ENCODE data around the gene DGKE.

Gene DGKE

DNA sequence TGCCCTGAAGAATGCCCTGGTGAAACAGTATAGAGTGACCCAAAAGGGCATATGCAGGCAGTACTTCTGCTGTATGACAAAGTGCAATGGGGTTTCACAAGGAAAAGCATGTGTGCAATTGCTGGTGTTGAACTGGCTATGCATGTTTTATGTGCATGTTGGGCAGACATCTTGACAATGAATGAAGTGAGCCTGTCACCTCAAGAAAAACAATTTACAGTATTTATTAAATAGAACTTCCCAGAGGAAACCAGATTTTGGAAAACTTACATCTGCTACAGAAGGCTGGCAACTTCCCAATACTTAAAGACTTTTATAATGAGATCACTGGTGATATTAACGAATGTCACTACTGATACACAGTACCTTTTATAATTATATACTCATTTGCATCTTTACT, 30.9 kb upstream of the DGKE start:
- H3K4me1 ChIP-seq (ENCODE audit: control insufficient read depth, low read depth, low read length), result peaks cover 10% of the 10 kb centered on the region
- no peaks in the 10 kb centered on the region for H3K36me3 ChIP-seq (ENCODE audit: control insufficient read depth, low read depth, low read length)
- H3K27me3 ChIP-seq (ENCODE audit: control insufficient read depth, insufficient read depth, low read length), result no peaks in the 10 kb centered on the region
- H3K27ac ChIP-seq (ENCODE audit: low read length), result no peak overlapping the region
- H3K9ac ChIP-seq (ENCODE audit: low read length), result no peak overlapping the region
- H3K9me3 ChIP-seq (ENCODE audit: control insufficient read depth, low read depth, low read length), result no peaks in the 10 kb centered on the region
- no peak overlapping the region for H3K4me3 ChIP-seq (ENCODE audit: low read length)

DNA sequence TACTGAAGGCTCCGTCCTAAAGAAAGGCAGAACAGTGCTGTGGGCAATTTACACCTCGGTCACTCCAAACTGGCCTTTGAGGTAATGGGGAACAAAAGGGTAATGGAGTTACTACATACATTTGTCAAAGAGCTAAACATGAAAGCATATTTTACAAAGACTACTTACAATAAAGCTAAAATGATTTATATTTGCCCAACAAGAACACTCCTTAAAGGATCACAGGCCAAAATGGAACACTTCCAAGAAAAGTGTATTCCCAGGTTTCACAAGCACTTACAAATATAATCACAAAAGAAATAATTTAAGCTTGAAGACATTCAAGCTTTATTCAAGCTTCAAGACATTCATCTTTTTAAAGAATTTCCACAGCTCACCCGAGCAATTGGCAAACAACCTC, 29.5 kb upstream of the DGKE start:
- H3K9ac ChIP-seq (ENCODE audit: low read length), result no peak overlapping the region
- H3K4me3 ChIP-seq (ENCODE audit: low read length), result no peak overlapping the region
- H3K27me3 ChIP-seq (ENCODE audit: control insufficient read depth, insufficient read depth, low read length), result no peaks in the 10 kb centered on the region
- H3K27ac ChIP-seq (ENCODE audit: low read length), result no peak overlapping the region
- H3K9me3 ChIP-seq (ENCODE audit: control insufficient read depth, low read depth, low read length), result no peaks in the 10 kb centered on the region
- peaks cover 1% of the 10 kb centered on the region for H3K4me1 ChIP-seq (ENCODE audit: control insufficient read depth, low read depth, low read length)
- no peaks in the 10 kb centered on the region for H3K36me3 ChIP-seq (ENCODE audit: control insufficient read depth, low read depth, low read length)

DNA sequence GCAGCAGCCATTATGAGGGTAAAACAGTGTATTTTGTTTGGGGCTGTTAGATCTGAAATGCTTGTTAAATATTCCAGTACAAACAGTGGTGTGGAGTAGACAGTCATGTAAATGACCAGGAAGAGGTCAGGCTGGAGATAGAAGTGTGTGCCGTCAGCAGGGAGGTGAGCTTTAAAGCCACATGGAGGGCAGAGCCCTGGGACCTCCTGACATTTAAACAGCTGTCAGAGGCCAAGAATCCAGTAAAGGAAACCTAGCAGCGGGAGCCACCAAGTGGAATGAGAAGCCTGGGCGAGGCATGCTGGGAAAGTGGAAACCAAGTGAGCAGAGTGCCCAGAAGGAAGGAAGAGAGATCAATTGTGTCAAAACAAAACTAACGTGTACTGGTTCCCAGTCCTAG, 27.0 kb upstream of the DGKE start:
- no peak overlapping the region for H3K27ac ChIP-seq (ENCODE audit: low read length)
- no peaks in the 10 kb centered on the region for H3K27me3 ChIP-seq (ENCODE audit: control insufficient read depth, insufficient read depth, low read length)
- no peaks in the 10 kb centered on the region for H3K36me3 ChIP-seq (ENCODE audit: control insufficient read depth, low read depth, low read length)
- no peak overlapping the region for H3K9ac ChIP-seq (ENCODE audit: low read length)
- H3K4me3 ChIP-seq (ENCODE audit: low read length), result no peak overlapping the region
- H3K9me3 ChIP-seq (ENCODE audit: control insufficient read depth, low read depth, low read length), result no peaks in the 10 kb centered on the region
- no peaks in the 10 kb centered on the region for H3K4me1 ChIP-seq (ENCODE audit: control insufficient read depth, low read depth, low read length)

DNA sequence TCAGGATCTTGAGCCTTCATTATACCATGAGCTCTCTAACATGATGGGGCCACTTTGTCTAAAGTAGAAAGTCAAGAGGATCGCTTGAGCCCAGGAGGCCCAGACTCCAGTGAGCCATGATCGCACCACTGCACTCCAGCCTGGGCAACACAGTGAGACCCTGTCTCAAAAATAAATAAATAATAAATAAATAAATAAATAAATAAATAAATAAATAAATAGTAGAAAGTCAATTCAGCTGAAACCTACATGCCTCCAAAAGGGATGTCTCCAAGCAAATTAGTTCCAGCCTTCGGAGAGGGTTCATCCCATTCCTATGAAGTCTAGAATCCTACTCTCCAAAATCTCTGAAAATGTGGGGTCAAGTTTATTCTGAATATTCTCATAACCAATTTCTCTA, 26.2 kb upstream of the DGKE start:
- Histone ChIP-seq H3K9me3 (ENCODE audit: control insufficient read depth, low read depth, low read length) (no peaks in the 10 kb centered on the region), H3K9ac (ENCODE audit: low read length) (no peak overlapping the region), H3K27me3 (ENCODE audit: control insufficient read depth, insufficient read depth, low read length) (no peaks in the 10 kb centered on the region), H3K4me3 (ENCODE audit: low read length) (no peak overlapping the region), H3K4me1 (ENCODE audit: control insufficient read depth, low read depth, low read length) (no peaks in the 10 kb centered on the region), H3K36me3 (ENCODE audit: control insufficient read depth, low read depth, low read length) (no peaks in the 10 kb centered on the region), H3K27ac (ENCODE audit: low read length) (no peak overlapping the region)

DNA sequence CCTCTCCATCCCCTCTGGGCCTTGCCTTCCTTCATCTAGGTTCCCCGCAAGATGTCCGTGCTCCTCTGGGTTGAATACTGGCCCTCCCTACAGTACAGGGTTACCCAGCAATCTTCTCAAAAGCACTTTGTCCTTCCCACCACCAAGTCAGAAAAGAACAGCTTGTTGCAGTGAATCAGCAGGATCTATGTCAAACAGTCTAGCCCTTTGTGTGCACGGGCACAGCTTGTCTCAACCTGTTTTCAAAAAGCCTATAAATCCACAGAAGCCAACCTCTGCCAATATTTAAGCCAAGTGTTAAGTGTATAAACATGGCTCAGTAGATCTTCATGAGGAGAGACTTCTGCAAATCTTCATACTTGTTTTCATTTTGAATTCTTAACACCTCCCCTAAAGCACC, 25.4 kb upstream of the DGKE start:
- Histone ChIP-seq H3K4me3 (ENCODE audit: low read length) (no peak overlapping the region), H3K27me3 (ENCODE audit: control insufficient read depth, insufficient read depth, low read length) (no peaks in the 10 kb centered on the region), H3K9me3 (ENCODE audit: control insufficient read depth, low read depth, low read length) (no peaks in the 10 kb centered on the region), H3K9ac (ENCODE audit: low read length) (no peak overlapping the region), H3K27ac (ENCODE audit: low read length) (no peak overlapping the region), H3K36me3 (ENCODE audit: control insufficient read depth, low read depth, low read length) (no peaks in the 10 kb centered on the region), H3K4me1 (ENCODE audit: control insufficient read depth, low read depth, low read length) (no peaks in the 10 kb centered on the region)

DNA sequence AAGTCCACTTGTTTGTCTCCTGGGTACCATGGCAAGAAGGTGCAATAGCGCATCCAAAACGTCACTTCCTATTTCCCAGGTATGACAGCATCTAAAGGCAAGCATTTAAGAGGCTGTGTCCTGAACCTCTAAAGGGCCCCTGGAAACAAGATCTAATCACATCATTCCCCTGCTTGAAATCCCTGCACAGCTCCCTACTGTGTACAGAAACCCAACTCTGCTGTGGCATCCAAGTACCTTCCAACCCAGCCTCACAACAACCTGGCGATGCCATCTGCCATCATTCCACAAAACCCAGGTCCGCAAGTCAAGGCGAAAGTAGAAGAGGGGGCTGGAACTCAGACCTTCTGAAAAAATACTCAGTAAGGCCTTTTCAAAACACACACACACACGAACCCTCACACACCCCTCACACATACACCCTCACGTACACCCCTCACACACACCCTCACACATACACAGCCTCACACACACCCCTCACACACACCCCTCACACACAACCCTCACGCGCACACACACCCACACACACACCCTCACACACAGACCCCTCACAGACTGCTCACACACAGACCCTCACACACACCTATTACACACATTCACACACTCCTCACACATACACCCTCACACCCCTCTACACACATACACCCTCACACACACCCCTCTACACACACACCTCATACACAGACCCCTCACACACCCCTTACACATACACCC, 24.7 kb upstream of the DGKE start:
- no peaks in the 10 kb centered on the region for H3K9me3 ChIP-seq (ENCODE audit: control insufficient read depth, low read depth, low read length)
- H3K36me3 ChIP-seq (ENCODE audit: control insufficient read depth, low read depth, low read length), result no peaks in the 10 kb centered on the region
- H3K9ac ChIP-seq (ENCODE audit: low read length), result no peak overlapping the region
- no peak overlapping the region for H3K27ac ChIP-seq (ENCODE audit: low read length)
- H3K4me3 ChIP-seq (ENCODE audit: low read length), result no peak overlapping the region
- no peaks in the 10 kb centered on the region for H3K27me3 ChIP-seq (ENCODE audit: control insufficient read depth, insufficient read depth, low read length)
- no peaks in the 10 kb centered on the region for H3K4me1 ChIP-seq (ENCODE audit: control insufficient read depth, low read depth, low read length)

DNA sequence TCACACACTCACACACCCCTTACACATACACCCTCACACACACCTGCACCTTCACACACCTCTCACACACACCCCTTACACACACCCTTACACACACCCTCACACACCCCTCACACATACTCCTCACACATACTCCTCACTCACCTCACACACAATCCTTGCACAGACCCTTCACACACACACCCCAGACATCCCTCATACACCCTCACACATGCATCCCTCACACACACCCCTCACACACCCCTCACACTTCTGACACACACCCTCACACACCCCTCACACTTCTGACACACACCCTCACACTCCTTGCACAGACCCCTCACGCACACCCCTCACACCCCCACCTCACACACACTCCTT, 24.2 kb upstream of the DGKE start:
- H3K4me3 ChIP-seq (ENCODE audit: low read length), result no peak overlapping the region
- H3K27ac ChIP-seq (ENCODE audit: low read length), result no peak overlapping the region
- H3K36me3 ChIP-seq (ENCODE audit: control insufficient read depth, low read depth, low read length), result no peaks in the 10 kb centered on the region
- H3K9me3 ChIP-seq (ENCODE audit: control insufficient read depth, low read depth, low read length), result no peaks in the 10 kb centered on the region
- H3K4me1 ChIP-seq (ENCODE audit: control insufficient read depth, low read depth, low read length), result no peaks in the 10 kb centered on the region
- H3K27me3 ChIP-seq (ENCODE audit: control insufficient read depth, insufficient read depth, low read length), result no peaks in the 10 kb centered on the region
- no peak overlapping the region for H3K9ac ChIP-seq (ENCODE audit: low read length)

DNA sequence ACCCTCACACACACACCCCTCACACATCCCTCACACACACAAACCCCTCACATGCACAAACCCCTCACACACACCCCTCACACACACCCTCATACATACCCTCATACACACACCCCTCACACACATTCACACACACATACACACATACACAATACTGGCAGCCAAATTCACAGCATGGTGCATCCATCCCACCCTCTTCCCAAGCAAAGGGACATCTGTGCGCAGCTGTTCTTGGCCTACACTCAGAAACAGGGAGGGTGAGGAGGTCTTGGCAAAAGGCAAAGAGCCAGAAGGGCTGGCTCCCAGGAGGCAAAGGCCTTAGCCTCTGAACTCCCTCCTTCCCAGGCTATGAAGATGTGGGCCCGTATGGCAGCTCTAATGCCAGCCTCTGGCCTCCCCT, 23.6 kb upstream of the DGKE start:
- H3K9me3 ChIP-seq (ENCODE audit: control insufficient read depth, low read depth, low read length), result no peaks in the 10 kb centered on the region
- no peak overlapping the region for H3K27ac ChIP-seq (ENCODE audit: low read length)
- H3K9ac ChIP-seq (ENCODE audit: low read length), result no peak overlapping the region
- H3K27me3 ChIP-seq (ENCODE audit: control insufficient read depth, insufficient read depth, low read length), result no peaks in the 10 kb centered on the region
- no peaks in the 10 kb centered on the region for H3K4me1 ChIP-seq (ENCODE audit: control insufficient read depth, low read depth, low read length)
- H3K4me3 ChIP-seq (ENCODE audit: low read length), result no peak overlapping the region
- no peaks in the 10 kb centered on the region for H3K36me3 ChIP-seq (ENCODE audit: control insufficient read depth, low read depth, low read length)

DNA sequence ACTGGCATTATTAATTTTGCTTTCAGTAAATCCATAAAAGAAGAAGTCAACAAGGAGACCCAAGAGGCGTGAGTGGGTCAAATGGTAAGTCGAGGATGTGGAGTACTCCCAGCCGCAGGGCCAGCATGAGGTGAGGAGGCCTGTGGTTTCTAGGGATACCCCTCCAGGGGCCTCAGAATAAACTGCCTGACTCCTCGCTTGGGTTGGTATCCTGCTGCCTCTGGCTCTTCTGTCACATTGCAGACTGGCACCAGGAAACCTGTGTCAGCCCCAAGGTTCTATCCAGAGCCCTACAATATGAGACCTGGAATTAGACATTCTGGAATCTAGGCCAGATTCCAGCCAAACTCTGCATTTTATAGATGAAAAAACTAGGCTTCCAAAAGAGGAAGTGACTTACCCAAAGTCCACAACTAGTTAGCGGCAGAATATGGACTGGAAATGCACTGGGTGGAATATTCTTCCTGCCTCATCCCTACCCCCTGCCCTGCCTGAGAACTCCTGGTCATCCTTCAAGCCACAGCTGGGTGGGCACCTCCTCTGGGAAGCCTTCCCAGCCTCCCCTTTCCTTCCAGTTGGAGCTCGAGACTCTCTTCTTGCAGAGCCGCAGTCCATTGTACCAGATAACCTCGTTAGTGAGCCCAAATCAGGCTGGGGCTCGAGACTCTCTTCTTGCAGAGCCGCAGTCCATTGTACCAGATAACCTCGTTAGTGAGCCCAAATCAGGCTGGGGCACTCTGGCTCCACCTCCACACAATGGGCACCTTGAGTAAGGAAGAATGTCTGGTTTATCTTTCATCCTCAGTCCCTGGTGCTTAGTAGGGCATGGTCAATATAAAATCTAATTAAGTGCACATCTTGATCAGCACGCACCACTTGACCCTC, 22.8 kb upstream of the DGKE start:
- Histone ChIP-seq H3K4me3 (ENCODE audit: low read length) (no peak overlapping the region), H3K9me3 (ENCODE audit: control insufficient read depth, low read depth, low read length) (no peaks in the 10 kb centered on the region), H3K27me3 (ENCODE audit: control insufficient read depth, insufficient read depth, low read length) (no peaks in the 10 kb centered on the region), H3K27ac (ENCODE audit: low read length) (no peak overlapping the region), H3K36me3 (ENCODE audit: control insufficient read depth, low read depth, low read length) (no peaks in the 10 kb centered on the region), H3K4me1 (ENCODE audit: control insufficient read depth, low read depth, low read length) (no peaks in the 10 kb centered on the region), H3K9ac (ENCODE audit: low read length) (no peak overlapping the region)

DNA sequence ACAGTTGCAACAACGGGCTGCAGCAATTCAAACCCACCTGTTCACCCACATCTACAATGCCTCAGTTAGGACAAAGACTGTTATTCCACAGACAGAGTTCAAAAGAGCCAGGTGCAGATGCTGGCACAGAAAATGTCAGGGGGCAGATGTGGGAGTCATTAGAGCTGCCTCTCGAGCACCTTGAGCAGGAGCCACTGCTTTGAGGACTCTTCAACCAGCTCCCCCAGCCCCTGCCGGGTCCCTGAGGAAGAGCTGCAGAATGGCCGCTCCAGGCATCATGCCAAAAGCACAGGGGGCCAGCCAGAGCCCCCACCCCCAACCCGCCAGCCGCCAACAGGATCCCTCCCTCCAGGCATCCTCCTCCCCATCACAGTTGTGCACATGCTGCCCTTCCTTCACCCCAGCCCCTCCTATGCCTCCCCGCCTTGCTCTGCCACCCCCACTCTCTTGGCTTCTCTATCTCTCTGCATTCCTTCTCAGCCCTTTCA, 21.0 kb upstream of the DGKE start:
- Histone ChIP-seq H3K27me3 (ENCODE audit: control insufficient read depth, insufficient read depth, low read length) (no peaks in the 10 kb centered on the region), H3K9ac (ENCODE audit: low read length) (no peak overlapping the region), H3K27ac (ENCODE audit: low read length) (no peak overlapping the region), H3K4me1 (ENCODE audit: control insufficient read depth, low read depth, low read length) (no peaks in the 10 kb centered on the region), H3K4me3 (ENCODE audit: low read length) (no peak overlapping the region), H3K36me3 (ENCODE audit: control insufficient read depth, low read depth, low read length) (no peaks in the 10 kb centered on the region), H3K9me3 (ENCODE audit: control insufficient read depth, low read depth, low read length) (no peaks in the 10 kb centered on the region)

DNA sequence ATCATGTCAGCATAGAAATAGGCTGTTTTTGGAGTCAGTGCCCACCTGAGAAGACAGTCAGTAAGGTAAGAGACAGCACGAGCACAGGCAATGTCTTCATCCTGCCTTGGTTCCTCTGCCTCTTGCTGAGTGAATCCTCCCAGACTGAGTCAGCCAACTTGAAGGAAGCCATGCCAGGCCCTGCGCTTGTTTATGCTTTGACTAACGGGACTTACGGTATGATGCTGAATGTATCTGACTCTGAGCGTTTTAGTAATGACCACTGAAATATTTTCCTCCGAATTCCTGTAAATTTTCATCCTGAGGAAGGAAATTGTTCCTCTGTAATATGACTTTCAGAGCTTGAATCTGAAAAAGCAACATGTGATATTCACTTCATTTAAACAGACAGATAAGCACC, 18.2 kb upstream of the DGKE start:
- no peaks in the 10 kb centered on the region for H3K9me3 ChIP-seq (ENCODE audit: control insufficient read depth, low read depth, low read length)
- H3K36me3 ChIP-seq (ENCODE audit: control insufficient read depth, low read depth, low read length), result no peaks in the 10 kb centered on the region
- H3K27ac ChIP-seq (ENCODE audit: low read length), result no peak overlapping the region
- H3K27me3 ChIP-seq (ENCODE audit: control insufficient read depth, insufficient read depth, low read length), result no peaks in the 10 kb centered on the region
- no peaks in the 10 kb centered on the region for H3K4me1 ChIP-seq (ENCODE audit: control insufficient read depth, low read depth, low read length)
- no peak overlapping the region for H3K4me3 ChIP-seq (ENCODE audit: low read length)
- H3K9ac ChIP-seq (ENCODE audit: low read length), result no peak overlapping the region

DNA sequence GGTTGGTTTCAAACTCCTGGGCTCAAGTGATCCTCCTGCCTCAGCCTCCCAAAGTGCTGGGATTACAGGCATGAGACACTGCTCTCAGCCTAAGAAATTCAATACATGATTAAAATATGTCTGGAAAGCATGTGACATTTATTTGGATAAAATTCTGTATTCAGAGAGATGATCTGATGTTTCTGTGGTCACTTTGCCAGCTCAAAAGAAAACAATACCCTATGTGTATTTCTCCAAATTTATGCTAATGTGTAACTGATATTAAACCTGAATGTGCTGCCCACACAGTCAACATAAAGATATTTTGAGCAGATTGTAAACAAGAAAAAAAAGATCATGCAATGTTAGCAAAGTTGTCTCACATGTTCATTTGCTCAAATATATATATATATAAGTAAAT, 16.9 kb upstream of the DGKE start:
- no peaks in the 10 kb centered on the region for H3K4me1 ChIP-seq (ENCODE audit: control insufficient read depth, low read depth, low read length)
- no peaks in the 10 kb centered on the region for H3K27me3 ChIP-seq (ENCODE audit: control insufficient read depth, insufficient read depth, low read length)
- H3K36me3 ChIP-seq (ENCODE audit: control insufficient read depth, low read depth, low read length), result no peaks in the 10 kb centered on the region
- H3K4me3 ChIP-seq (ENCODE audit: low read length), result no peak overlapping the region
- H3K9me3 ChIP-seq (ENCODE audit: control insufficient read depth, low read depth, low read length), result no peaks in the 10 kb centered on the region
- no peak overlapping the region for H3K27ac ChIP-seq (ENCODE audit: low read length)
- no peak overlapping the region for H3K9ac ChIP-seq (ENCODE audit: low read length)

Measured in iPS-18a (cell line).